Mesendoderm (in vitro differentiated cells): Measurements from ENCODE around the gene TDRD12.
"Not testable (repeated sequence)": the region's sequence is repeated elsewhere in the genome, so short reads cannot be mapped to it uniquely, and the experiment has no call there.

Experiments used
- DNase-seq: peaks from one replicate; pipeline ENCODE4 v3.0.0; 2013
- H2AK5ac ChIP-seq: 2 replicates; pipeline ENCODE4 v1.6.1; 2013; ENCODE audit warnings: low read length, inconsistent platforms
- H2BK120ac ChIP-seq: 2 replicates; pipeline ENCODE4 v1.6.1; 2013; ENCODE audit warnings: low read depth, mild to moderate bottlenecking, low read length, moderate library complexity, mixed read lengths
- H2BK15ac ChIP-seq: replicated peaks from 2 replicates; pipeline ENCODE4 v1.6.1; 2013; ENCODE audit warnings: low read depth, mild to moderate bottlenecking, moderate library complexity
- H2BK5ac ChIP-seq: 2 replicates; pipeline ENCODE4 v1.6.1; 2013; ENCODE audit warnings: low read length, inconsistent platforms
- H3K18ac ChIP-seq: 2 replicates; pipeline ENCODE4 v1.6.1; 2013; ENCODE audit warnings: mild to moderate bottlenecking, low read length, mixed read lengths
- H3K23ac ChIP-seq: one replicate; pipeline ENCODE4 v1.6.1; 2013; ENCODE audit warnings: low read length
- H3K27ac ChIP-seq: 2 replicates; pipeline ENCODE4 v1.5.1; 2013; ENCODE audit warnings: low read depth, mild to moderate bottlenecking, inconsistent platforms, low read length, moderate library complexity
- H3K27me3 ChIP-seq: 2 replicates; pipeline ENCODE4 v1.6.1; 2013; ENCODE audit warnings: low read length, control low read depth, mild to moderate bottlenecking, inconsistent platforms; ENCODE audit not compliant: insufficient read depth, poor library complexity
- H3K36me3 ChIP-seq: 2 replicates; pipeline ENCODE4 v1.6.1; 2013; ENCODE audit warnings: low read length, inconsistent platforms; ENCODE audit not compliant: control insufficient read depth, insufficient read depth
- H3K4ac ChIP-seq: one replicate; pipeline ENCODE4 v1.6.1; 2013; ENCODE audit warnings: low read depth, mild to moderate bottlenecking, low read length, moderate library complexity
- H3K4me1 ChIP-seq: 2 replicates; pipeline ENCODE4 v1.6.1; 2013; ENCODE audit warnings: low read depth, low read length, inconsistent platforms; ENCODE audit not compliant: control insufficient read depth
- H3K4me2 ChIP-seq: 2 replicates; pipeline ENCODE4 v1.6.1; 2013; ENCODE audit warnings: low read length
- H3K4me3 ChIP-seq: 2 replicates; pipeline ENCODE4 v1.5.1; 2013; ENCODE audit warnings: mild to moderate bottlenecking, low read length
- H3K56ac ChIP-seq: one replicate; pipeline ENCODE4 v1.6.1; 2013; ENCODE audit warnings: low read length
- H3K79me1 ChIP-seq: 2 replicates; pipeline ENCODE4 v1.6.1; 2013; ENCODE audit warnings: low read length, inconsistent platforms
- H3K79me2 ChIP-seq: 2 replicates; pipeline ENCODE4 v1.6.1; 2013; ENCODE audit warnings: mild to moderate bottlenecking, low read length; ENCODE audit not compliant: control insufficient read depth, insufficient read depth
- H3K9ac ChIP-seq: 2 replicates; pipeline ENCODE4 v1.6.1; 2013; ENCODE audit warnings: low read length, inconsistent platforms
- H4K5ac ChIP-seq: one replicate; pipeline ENCODE4 v1.6.1; 2013; ENCODE audit warnings: low read length
- H4K8ac ChIP-seq: one replicate; pipeline ENCODE4 v1.6.1; 2013; ENCODE audit warnings: low read depth, mild to moderate bottlenecking, control low read depth, low read length, moderate library complexity
- WGBS: extraction: QIAGEN DNeasy Blood & Tissue Kit; methylation state at CpG from one replicate; pipeline ENCODE4 v1.1.7; 2013; ENCODE audit warnings: low lambda C conversion rate, missing lambda C conversion rate; ENCODE audit not compliant: insufficient coverage; ENCODE audit errors: extremely low coverage; 5-methylcytosine and 5-hydroxymethylcytosine counted together

TDRD12 gene

DNA sequence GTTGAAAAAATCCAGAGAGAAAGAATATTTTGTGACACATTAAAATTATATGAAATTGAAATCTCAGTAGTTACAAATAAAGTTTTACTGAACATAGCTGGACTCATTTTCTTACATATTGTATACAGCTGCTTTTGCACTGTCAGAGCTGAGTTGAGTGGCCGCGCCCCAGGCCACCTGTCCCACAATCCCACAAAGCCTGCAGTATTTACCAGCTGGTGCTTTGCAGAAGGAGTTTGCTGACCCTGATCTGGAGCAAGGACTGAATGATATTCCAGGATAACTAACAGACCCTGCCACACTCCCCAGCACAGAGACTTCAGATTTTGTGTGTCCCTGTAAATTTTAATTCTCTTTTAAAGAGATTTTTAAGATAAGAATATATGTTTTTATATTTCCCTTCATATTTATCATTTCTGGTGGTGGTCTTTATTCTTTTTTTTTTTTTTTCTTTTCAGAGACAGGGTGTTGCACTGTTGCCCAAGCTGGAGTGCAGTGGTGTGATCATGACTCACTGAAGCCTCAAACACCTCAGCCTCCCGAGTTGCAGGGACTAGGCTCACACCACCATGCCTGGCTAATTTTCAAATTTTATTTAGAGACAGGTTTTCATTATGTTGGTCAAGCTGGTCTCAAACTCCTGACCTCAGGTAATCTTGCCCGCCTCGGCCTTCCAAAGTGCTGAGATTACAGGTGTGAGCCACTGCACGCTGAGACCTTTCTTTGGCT lies 48.5 kb downstream of the TDRD12 start:
- Histone ChIP-seq H2BK120ac (no peak overlapping the region), H3K4me3 (no peak overlapping the region), H3K79me1 (no peaks in the 10 kb centered on the region), H4K8ac (no peak overlapping the region), H3K56ac (no peak overlapping the region), H3K4me1 (no peaks in the 10 kb centered on the region), H3K36me3 (no peaks in the 10 kb centered on the region), H2BK5ac (no peak overlapping the region), H3K23ac (no peak overlapping the region), H3K79me2 (no peaks in the 10 kb centered on the region), H3K27ac (no peak overlapping the region), H3K4ac (no peak overlapping the region), H3K9ac (no peak overlapping the region), H3K27me3 (no peaks in the 10 kb centered on the region), H3K18ac (no peak overlapping the region), H3K4me2 (no peak overlapping the region), H2BK15ac (no peak overlapping the region), H4K5ac (no peak overlapping the region), H2AK5ac (no peak overlapping the region)
- WGBS = no CpG with 5 or more reads among the region's 6 CpGs
- no peak for DNase-seq

GRCh38 chr19:32771596-32771995 lies 52.0 kb downstream of the TDRD12 start:
- Histone ChIP-seq H2BK5ac (no peak overlapping the region), H3K4ac (no peak overlapping the region), H3K4me2 (no peak overlapping the region), H3K18ac (no peak overlapping the region), H2BK15ac (no peak overlapping the region), H3K27me3 (no peaks in the 10 kb centered on the region), H3K79me1 (no peaks in the 10 kb centered on the region), H2AK5ac (no peak overlapping the region), H3K4me1 (no peaks in the 10 kb centered on the region), H4K5ac (no peak overlapping the region), H3K56ac (no peak overlapping the region), H2BK120ac (no peak overlapping the region), H3K27ac (no peak overlapping the region), H3K36me3 (no peaks in the 10 kb centered on the region), H3K23ac (no peak overlapping the region), H3K4me3 (no peak overlapping the region), H3K9ac (no peak overlapping the region), H3K79me2 (no peaks in the 10 kb centered on the region), H4K8ac (no peak overlapping the region)
- WGBS = no CpG with 5 or more reads among the region's 5 CpGs
- no peak for DNase-seq

- H3K9ac ChIP-seq = no peak overlapping the region
- H2BK120ac ChIP-seq = no peak overlapping the region
- H3K79me2 ChIP-seq = no peaks in the 10 kb centered on the region
- WGBS = no CpG with 5 or more reads among the region's 4 CpGs
- no peak overlapping the region for H3K27ac ChIP-seq
- no peaks in the 10 kb centered on the region for H3K27me3 ChIP-seq
- no peak overlapping the region for H4K8ac ChIP-seq
- no peak overlapping the region for H3K4me3 ChIP-seq
- no peak overlapping the region for H2AK5ac ChIP-seq
- no peak for DNase-seq
- H4K5ac ChIP-seq = no peak overlapping the region
- H3K23ac ChIP-seq = no peak overlapping the region
- no peak overlapping the region for H2BK5ac ChIP-seq
- no peaks in the 10 kb centered on the region for H3K36me3 ChIP-seq
- H3K56ac ChIP-seq = no peak overlapping the region
- H3K4me1 ChIP-seq = no peaks in the 10 kb centered on the region
- H3K18ac ChIP-seq = no peak overlapping the region
- no peaks in the 10 kb centered on the region for H3K79me1 ChIP-seq
- no peak overlapping the region for H2BK15ac ChIP-seq
- no peak overlapping the region for H3K4me2 ChIP-seq
- no peak overlapping the region for H3K4ac ChIP-seq
Measured at GRCh38 chr19:32773126-32773525, 53.6 kb downstream of the TDRD12 start.

GRCh38 chr19:32779082-32779481 lies 59.5 kb downstream of the TDRD12 start:
- no peak overlapping the region for H4K5ac ChIP-seq
- no peak overlapping the region for H3K27ac ChIP-seq
- H3K23ac ChIP-seq = no peak overlapping the region
- H3K4me3 ChIP-seq = no peak overlapping the region
- H3K79me2 ChIP-seq = no peaks in the 10 kb centered on the region
- no peaks in the 10 kb centered on the region for H3K36me3 ChIP-seq
- no peak overlapping the region for H2BK5ac ChIP-seq
- H3K79me1 ChIP-seq = no peaks in the 10 kb centered on the region
- no peak overlapping the region for H4K8ac ChIP-seq
- H3K4ac ChIP-seq = no peak overlapping the region
- no peak for DNase-seq
- H2AK5ac ChIP-seq = no peak overlapping the region
- no peak overlapping the region for H3K18ac ChIP-seq
- no peak overlapping the region for H3K9ac ChIP-seq
- H3K27me3 ChIP-seq = no peaks in the 10 kb centered on the region
- H2BK15ac ChIP-seq = no peak overlapping the region
- H3K56ac ChIP-seq = no peak overlapping the region
- WGBS = no CpG with 5 or more reads among the region's 7 CpGs
- H2BK120ac ChIP-seq = no peak overlapping the region
- H3K4me2 ChIP-seq = no peak overlapping the region
- H3K4me1 ChIP-seq = no peaks in the 10 kb centered on the region

DNA sequence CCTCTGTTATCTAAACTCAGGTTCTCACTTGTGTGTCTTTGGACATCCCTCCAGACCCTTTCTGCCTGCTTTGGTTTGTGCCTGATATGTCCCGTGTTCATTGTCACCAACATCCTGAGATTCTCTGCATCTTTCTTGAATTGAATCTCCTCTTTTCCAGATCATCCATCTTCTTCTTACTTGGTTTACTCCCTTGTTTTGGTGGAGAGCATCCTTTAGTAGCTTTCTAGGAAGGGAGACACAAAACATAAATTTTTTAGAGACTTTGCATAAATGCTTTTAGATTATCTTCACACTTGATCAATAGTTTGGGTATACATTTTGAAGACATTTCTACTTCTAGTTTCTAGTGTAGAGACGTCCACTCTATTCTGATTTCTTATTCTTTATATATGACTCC lies 61.7 kb downstream of the TDRD12 start:
- H3K4me3 ChIP-seq = no peak overlapping the region
- no peak overlapping the region for H2AK5ac ChIP-seq
- no peaks in the 10 kb centered on the region for H3K4me1 ChIP-seq
- no peak overlapping the region for H2BK5ac ChIP-seq
- no peak overlapping the region for H3K56ac ChIP-seq
- no peak overlapping the region for H4K8ac ChIP-seq
- H3K9ac ChIP-seq = no peak overlapping the region
- no peak overlapping the region for H3K4ac ChIP-seq
- no peak overlapping the region for H4K5ac ChIP-seq
- H3K36me3 ChIP-seq = no peaks in the 10 kb centered on the region
- DNase-seq = no peak
- H3K79me2 ChIP-seq = no peaks in the 10 kb centered on the region
- H3K27ac ChIP-seq = no peak overlapping the region
- no peak overlapping the region for H2BK15ac ChIP-seq
- no peak overlapping the region for H2BK120ac ChIP-seq
- H3K79me1 ChIP-seq = no peaks in the 10 kb centered on the region
- no peaks in the 10 kb centered on the region for H3K27me3 ChIP-seq
- H3K4me2 ChIP-seq = no peak overlapping the region
- WGBS = no CpG with 5 or more reads among the region's 2 CpGs
- H3K18ac ChIP-seq = no peak overlapping the region
- no peak overlapping the region for H3K23ac ChIP-seq

- H4K5ac ChIP-seq, H2BK15ac ChIP-seq, H3K18ac ChIP-seq, H3K4me1 ChIP-seq, H3K4me3 ChIP-seq, H3K4me2 ChIP-seq, H2AK5ac ChIP-seq, H3K4ac ChIP-seq, H3K56ac ChIP-seq, H2BK120ac ChIP-seq, H3K79me2 ChIP-seq, H3K27ac ChIP-seq, H3K9ac ChIP-seq, DNase-seq, H2BK5ac ChIP-seq, H3K36me3 ChIP-seq, H3K27me3 ChIP-seq, H3K79me1 ChIP-seq, H4K8ac ChIP-seq, H3K23ac ChIP-seq: not testable (repeated sequence)
- no CpG with 5 or more reads among the region's 1 CpG for WGBS
Measured at GRCh38 chr19:32782089-32782488, 62.5 kb downstream of the TDRD12 start.
